Stomach (tissue), 4 donors: ENCODE data around the gene CEACAM4.

Experiments used
- POLR2AphosphoS5 ChIP-seq, 3 donors: sonication (generic); formaldehyde crosslinking; IDR thresholded peaks; one replicate each; pipeline ENCODE4 v1.6.1; 2016; ENCODE audit warnings: antibody characterized with exemption in 3 of 3
- TF ChIP-seq, protein P1 (sequence below), 7 experiments: fragments of 450-650 bp in 4 of 7; fragments of 200-600 bp in 3 of 7; sonication (generic) in 3 of 7; IDR thresholded peaks; one replicate each; pipeline ENCODE4 v1.5.1; 2016 to 2019; ENCODE audit warnings: antibody characterized with exemption in 7 of 7, control low read depth in 2 of 7, mild to moderate bottlenecking in 1 of 7

DNA sequence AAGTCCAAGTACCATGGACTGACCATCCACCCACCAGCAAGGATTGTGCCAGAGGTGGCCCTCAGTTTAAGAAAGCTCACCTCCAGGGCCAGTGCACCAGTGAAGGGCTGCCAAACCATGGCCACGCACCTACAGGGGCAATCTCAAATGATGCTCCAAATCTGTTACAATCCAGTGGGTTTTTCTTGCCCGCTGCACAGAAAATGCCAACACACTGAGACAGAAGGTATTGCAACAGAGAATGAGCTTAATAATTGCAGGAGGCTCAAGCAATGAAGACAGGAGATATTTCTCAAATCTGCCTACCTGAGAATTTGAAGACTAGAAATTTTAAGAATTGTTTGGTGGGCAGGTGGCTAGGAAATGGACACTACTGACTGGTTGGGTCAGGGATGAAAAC, 39.2 kb upstream of the CEACAM4 start:
- TF ChIP-seq, protein P1, sequence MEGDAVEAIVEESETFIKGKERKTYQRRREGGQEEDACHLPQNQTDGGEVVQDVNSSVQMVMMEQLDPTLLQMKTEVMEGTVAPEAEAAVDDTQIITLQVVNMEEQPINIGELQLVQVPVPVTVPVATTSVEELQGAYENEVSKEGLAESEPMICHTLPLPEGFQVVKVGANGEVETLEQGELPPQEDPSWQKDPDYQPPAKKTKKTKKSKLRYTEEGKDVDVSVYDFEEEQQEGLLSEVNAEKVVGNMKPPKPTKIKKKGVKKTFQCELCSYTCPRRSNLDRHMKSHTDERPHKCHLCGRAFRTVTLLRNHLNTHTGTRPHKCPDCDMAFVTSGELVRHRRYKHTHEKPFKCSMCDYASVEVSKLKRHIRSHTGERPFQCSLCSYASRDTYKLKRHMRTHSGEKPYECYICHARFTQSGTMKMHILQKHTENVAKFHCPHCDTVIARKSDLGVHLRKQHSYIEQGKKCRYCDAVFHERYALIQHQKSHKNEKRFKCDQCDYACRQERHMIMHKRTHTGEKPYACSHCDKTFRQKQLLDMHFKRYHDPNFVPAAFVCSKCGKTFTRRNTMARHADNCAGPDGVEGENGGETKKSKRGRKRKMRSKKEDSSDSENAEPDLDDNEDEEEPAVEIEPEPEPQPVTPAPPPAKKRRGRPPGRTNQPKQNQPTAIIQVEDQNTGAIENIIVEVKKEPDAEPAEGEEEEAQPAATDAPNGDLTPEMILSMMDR (IDR thresholded peaks at IDR 0.05): no peak
- TF ChIP-seq POLR2AphosphoS5 (IDR thresholded peaks at IDR 0.05): no peak
